Motor neuron (in vitro differentiated cells): ENCODE results near the gene PCDHGB3. TPM values are rescaled to one million over a fixed set of nuclear protein-coding genes. Genes with fewer than 3 reads are reported as not detected.
A peak's percentile ranks its signal among the peaks of the same experiment; 100 is the strongest.
"Not testable (repeated sequence)": the region's sequence is repeated elsewhere in the genome, so short reads cannot be mapped to it uniquely, and the experiment has no call there.

Source experiments
- ATAC-seq, 8 experiments: fragments of 200-7000 bp; cut with Tn5 transposase; replicated peaks in 6 of 8; 2 replicates each; pipeline ENCODE4 v1.8.0; 2021; ENCODE audit warnings: mild to moderate bottlenecking in 8 of 8, moderate library complexity in 8 of 8
- H3K27ac ChIP-seq, 2 donors: fragments of 250-450 bp; sonication (Bioruptor Pico); 2 replicates each; pipeline ENCODE4 v1.9.0; 2021; ENCODE audit warnings: antibody characterized with exemption in 2 of 2, mild to moderate bottlenecking in 2 of 2, moderate library complexity in 1 of 2
- H3K4me1 ChIP-seq, 2 donors: fragments of 250-450 bp; sonication (Bioruptor Pico); replicated peaks in 1 of 2; 2 replicates each; pipeline ENCODE4 v1.6.1; 2021; ENCODE audit warnings: antibody characterized with exemption in 2 of 2, mild to moderate bottlenecking in 2 of 2, moderate library complexity in 1 of 2
- H3K4me3 ChIP-seq, 5 donors: fragments of 250-450 bp; sonication (Bioruptor Pico); 2 replicates each; pipeline ENCODE4 v1.9.0; 2021; ENCODE audit warnings: antibody characterized with exemption in 5 of 5, mild to moderate bottlenecking in 5 of 5, moderate library complexity in 4 of 5
- WGBS, 10 experiments: fragments of 450-650 bp; shearing (Covaris generic); methylation state at CpG; one replicate each; pipeline ENCODE4 v1.0.0; 2022; 5-methylcytosine and 5-hydroxymethylcytosine counted together
- in situ Hi-C, 9 experiments: fragments of 400-800 bp; cut with MboI; loops; one replicate each; pipeline ENCODE4 v1.15.0; 2021; ENCODE audit warnings: low sequenced_read_pairs in 9 of 9, low pct_unique_long_range_greater_than_20kb in 2 of 9; ENCODE audit not compliant: unreplicated experiment in 9 of 9
- total RNA-seq, 8 experiments: library from RNA; unstranded; fragments of 300-600 nt; gene quantifications; 2 replicates each; pipeline versions ENCODE4 v1.2.3 to v1.2.4, GENCODE V29; 2022

PCDHGB3 gene
- total RNA-seq, 8 experiments from 2014 or later: 0.22 to 6.5 (median 0.59) TPM

DNA sequence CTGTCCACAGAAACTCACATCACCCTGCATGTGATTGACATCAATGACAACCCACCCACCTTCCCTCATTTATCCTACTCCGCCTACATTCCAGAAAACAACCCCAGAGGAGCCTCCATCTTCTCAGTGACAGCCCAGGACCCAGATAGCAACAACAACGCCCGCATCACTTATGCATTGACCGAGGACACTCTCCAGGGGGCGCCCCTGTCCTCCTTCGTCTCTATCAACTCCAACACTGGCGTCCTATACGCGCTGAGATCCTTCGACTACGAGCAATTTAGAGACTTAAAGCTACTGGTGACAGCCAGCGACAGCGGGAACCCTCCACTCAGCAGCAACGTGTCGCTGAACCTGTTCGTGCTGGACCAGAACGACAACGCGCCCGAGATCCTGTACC, 24.7 kb upstream of the PCDHGB3 start:
- whole genome bisulfite sequencing, 10 experiments: 83 to 100% methylated on average over 3 to 7 of the region's 20 CpGs; no CpG with 5 or more reads in 8 of the 10 experiments
- in situ Hi-C loops: no loop called here
- Histone ChIP-seq H3K27ac (no peak overlapping the region), H3K4me3 (no peak overlapping the region), H3K4me1 (no peaks in the 10 kb centered on the region)
- no peak for ATAC-seq

DNA sequence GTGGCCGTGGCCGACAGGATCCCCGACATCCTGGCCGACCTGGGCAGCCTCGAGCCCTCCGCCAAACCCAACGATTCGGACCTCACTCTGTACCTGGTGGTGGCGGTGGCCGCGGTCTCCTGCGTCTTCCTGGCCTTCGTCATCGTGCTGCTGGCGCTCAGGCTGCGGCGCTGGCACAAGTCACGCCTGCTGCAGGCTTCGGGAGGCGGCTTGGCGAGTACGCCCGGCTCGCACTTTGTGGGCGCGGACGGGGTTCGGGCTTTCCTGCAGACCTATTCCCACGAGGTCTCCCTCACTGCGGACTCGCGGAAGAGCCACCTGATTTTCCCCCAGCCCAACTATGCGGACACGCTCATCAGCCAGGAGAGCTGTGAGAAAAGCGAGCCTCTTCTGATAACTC, 24.0 kb upstream of the PCDHGB3 start:
- WGBS, 10 experiments: 89 to 100% methylated on average over 1 to 3 of the region's 35 CpGs; no CpG with 5 or more reads in 8 of the 10 experiments
- H3K4me1 ChIP-seq, in situ Hi-C loops, ATAC-seq, H3K4me3 ChIP-seq, H3K27ac ChIP-seq: not testable (repeated sequence)

DNA sequence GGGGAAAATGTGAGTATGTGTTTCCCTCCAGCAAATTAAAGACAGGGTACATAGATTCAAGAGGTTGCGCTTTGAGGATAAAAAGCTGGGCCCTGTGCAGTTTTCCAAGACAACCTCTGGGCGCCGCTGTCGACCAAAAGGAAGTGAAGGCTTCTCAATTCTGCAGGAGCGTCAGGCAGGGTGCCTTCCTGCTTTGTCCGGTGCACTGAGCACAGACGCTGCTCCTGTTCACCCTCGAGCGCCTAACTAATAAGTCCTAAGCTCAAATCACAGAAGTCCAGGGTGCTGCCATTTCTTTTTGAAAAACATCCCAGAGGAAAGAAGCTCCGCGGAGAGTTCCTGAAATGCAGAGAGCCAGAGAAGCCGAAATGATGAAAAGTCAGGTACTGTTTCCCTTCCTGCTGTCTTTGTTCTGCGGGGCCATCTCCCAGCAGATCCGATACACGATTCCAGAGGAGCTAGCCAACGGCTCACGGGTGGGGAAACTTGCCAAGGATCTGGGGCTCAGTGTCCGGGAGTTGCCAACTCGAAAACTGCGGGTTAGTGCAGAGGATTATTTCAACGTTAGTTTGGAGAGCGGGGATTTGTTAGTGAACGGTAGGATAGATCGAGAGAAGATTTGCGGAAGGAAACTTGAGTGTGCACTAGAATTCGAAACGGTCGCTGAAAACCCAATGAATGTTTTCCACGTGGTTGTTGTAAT, 20.0 kb upstream of the PCDHGB3 start, which contains the start of gene PCDHGB1:
TSS of gene PCDHGB1 (plus strand) at position 183 of the 703 bp plus-strand sequence. CDS start at position 345, 162 bp downstream.
- 20 to 95% (median 52%) methylated on average over 4 to 27 of the region's 29 CpGs; no CpG with 5 or more reads in 1 of the 10 experiments for WGBS, 10 experiments
- Histone ChIP-seq H3K4me3 (no peak within 1 kb of the TSS), H3K4me1 (no peaks in the 10 kb centered on the region), H3K27ac (no peak within 1 kb of the TSS)
- in situ Hi-C loops: no loop called here
- ATAC-seq: peak in 2 of 8 experiments; percentile 42 to 91

DNA sequence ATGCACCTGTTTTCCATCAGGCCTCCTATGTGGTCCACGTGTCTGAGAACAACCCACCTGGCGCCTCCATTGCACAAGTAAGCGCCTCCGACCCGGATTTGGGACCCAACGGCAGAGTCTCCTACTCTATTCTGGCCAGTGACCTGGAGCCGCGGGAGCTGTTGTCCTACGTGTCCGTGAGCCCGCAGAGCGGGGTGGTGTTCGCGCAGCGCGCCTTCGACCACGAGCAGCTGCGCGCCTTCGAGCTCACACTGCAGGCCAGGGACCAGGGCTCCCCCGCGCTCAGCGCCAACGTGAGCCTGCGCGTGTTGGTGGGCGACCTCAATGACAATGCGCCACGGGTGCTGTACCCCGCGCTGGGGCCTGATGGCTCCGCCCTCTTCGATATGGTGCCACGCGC, 18.5 kb upstream of the PCDHGB3 start:
- ATAC-seq: no peak
- Histone ChIP-seq H3K4me1 (no peaks in the 10 kb centered on the region), H3K27ac (no peak overlapping the region), H3K4me3 (no peak overlapping the region)
- 80 to 97% (median 93%) methylated on average over 1 to 10 of the region's 36 CpGs; no CpG with 5 or more reads in 7 of the 10 experiments for WGBS, 10 experiments
- in situ Hi-C loops: no loop called here

DNA sequence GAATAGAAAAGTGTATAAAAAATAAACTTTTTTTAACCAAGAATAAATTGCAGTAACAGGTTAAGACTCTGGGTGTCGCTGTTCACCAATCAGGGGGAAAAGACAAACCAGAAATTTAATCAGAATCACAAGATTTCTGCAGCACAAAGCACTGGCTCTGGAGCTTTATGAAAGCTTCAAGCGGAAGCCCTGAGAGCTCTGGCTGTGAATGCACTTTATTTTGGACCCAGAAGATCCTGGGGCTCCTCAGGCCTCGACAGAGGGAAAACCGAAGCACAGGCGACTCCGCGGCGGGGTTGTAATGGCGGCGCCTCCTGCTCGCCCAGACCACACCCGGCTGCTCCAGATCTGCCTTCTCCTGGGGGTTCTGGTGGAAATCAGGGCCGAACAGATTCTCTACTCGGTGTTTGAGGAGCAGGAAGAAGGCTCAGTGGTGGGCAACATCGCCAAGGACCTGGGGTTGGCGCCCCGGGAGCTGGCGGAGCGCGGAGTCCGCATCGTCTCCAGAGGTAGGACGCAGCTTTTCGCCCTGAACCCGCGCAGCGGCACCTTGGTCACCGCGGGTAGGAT, 15.1 kb upstream of the PCDHGB3 start, which contains the start of gene PCDHGA4:
TSS of gene PCDHGA4 (plus strand) at position 122 of the 570 bp plus-strand sequence. CDS start at position 209, 87 bp downstream.
- Histone ChIP-seq H3K4me1 (no peaks in the 10 kb centered on the region), H3K4me3 (no peak within 1 kb of the TSS), H3K27ac (no peak within 1 kb of the TSS)
- in situ Hi-C loops: no loop called here
- 0 to 90% (median 30%) methylated on average over 1 to 16 of the region's 29 CpGs; no CpG with 5 or more reads in 1 of the 10 experiments for WGBS, 10 experiments
- ATAC-seq: peak in 1 of 8 experiments; percentile 23

DNA sequence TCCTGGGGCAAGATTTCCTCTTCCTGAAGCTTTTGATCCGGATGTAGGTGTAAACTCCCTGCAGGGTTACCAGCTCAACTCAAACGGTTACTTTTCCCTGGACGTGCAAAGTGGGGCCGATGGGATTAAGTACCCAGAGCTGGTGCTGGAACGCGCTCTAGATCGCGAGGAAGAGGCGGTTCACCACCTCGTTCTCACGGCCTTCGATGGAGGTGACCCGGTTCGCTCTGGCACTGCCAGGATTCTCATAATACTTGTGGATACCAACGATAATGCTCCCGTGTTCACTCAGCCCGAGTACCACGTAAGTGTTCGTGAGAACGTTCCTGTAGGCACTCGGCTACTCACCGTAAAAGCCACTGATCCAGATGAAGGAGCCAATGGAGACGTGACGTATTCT, 14.4 kb upstream of the PCDHGB3 start:
- H3K27ac ChIP-seq: no peak overlapping the region
- no peak overlapping the region for H3K4me3 ChIP-seq
- H3K4me1 ChIP-seq: no peaks in the 10 kb centered on the region
- in situ Hi-C loops: no loop called here
- WGBS, 10 experiments: 47 to 100% (median 87%) methylated on average over 1 to 18 of the region's 24 CpGs; no CpG with 5 or more reads in 3 of the 10 experiments
- no peak for ATAC-seq

DNA sequence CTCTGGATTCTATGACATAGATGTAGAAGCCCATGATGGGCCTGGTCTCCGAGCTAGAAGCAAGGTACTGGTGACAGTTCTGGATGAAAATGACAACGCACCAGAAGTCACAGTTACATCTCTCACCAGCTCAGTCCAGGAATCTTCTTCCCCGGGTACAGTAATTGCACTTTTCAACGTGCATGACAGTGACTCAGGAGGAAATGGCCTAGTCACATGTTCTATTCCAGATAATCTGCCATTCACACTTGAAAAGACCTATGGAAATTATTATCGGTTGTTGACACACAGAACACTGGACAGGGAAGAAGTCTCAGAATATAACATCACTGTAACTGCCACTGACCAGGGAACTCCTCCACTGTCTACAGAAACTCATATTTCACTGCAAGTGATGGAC, 13.9 kb upstream of the PCDHGB3 start:
- Histone ChIP-seq H3K27ac (no peak overlapping the region), H3K4me3 (no peak overlapping the region), H3K4me1 (no peaks in the 10 kb centered on the region)
- ATAC-seq: no peak
- in situ Hi-C loops: no loop called here
- WGBS, 10 experiments: 34 to 92% (median 78%) methylated on average over 2 to 4 of the region's 5 CpGs; no CpG with 5 or more reads in 4 of the 10 experiments

DNA sequence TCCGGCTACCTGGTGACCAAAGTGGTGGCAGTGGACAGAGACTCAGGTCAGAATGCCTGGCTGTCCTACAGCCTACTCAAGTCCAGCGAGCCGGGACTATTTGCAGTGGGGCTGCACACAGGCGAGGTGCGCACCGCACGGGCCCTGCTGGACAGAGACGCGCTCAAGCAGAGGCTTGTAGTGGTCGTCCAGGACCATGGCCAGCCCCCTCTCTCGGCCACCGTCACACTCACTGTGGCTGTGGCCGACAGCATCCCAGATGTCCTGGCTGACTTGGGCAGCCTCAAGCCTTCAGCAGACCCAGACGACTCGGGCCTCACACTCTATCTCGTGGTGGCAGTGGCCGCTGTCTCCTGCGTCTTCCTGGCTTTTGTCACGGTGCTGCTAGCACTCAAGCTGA, 13.1 kb upstream of the PCDHGB3 start:
- ATAC-seq: no peak

DNA sequence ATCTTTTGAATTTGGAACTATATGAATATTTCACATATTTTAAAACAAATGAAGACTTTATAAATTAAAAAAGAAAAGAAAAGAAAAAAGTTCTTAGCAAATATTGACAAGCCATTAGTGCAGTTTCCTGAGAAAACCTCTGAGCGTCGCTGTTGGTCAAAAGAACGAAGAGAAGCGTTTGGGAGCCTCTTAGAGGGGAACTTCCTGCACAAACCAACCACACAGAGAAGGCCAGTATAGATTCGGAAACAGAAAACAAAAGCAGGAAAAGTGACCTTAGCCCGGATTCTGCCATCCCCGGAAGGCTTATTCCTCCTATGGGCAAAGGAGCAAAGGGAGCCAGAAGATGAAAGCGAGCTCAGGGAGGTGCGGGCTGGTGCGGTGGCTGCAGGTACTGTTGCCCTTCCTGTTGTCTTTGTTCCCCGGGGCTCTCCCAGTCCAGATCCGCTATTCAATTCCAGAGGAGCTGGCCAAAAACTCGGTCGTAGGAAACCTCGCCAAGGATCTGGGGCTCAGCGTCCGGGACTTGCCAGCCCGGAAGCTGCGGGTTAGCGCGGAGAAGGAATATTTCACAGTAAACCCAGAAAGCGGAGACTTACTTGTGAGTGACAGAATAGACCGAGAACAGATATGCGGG, 10.1 kb upstream of the PCDHGB3 start, which contains the start of gene PCDHGB2:
TSS of gene PCDHGB2 (plus strand) at position 205 of the 637 bp plus-strand sequence. CDS start at position 347, 142 bp downstream.
- in situ Hi-C loops: no loop called here
- no peak for ATAC-seq
- Histone ChIP-seq H3K4me3 (no peak within 1 kb of the TSS), H3K4me1 (no peaks in the 10 kb centered on the region), H3K27ac (no peak within 1 kb of the TSS)
- 3 to 92% (median 57%) methylated on average over 4 to 22 of the region's 24 CpGs for WGBS, 10 experiments

More for the DNA sequence above, 13.1 kb upstream of the PCDHGB3 start:
- H3K4me3 ChIP-seq: no peak overlapping the region
- in situ Hi-C loops: no loop called here
- H3K4me1 ChIP-seq: no peaks in the 10 kb centered on the region
- WGBS, 10 experiments: 51 to 90% methylated on average over 2 to 6 of the region's 19 CpGs; no CpG with 5 or more reads in 8 of the 10 experiments
- no peak overlapping the region for H3K27ac ChIP-seq

DNA sequence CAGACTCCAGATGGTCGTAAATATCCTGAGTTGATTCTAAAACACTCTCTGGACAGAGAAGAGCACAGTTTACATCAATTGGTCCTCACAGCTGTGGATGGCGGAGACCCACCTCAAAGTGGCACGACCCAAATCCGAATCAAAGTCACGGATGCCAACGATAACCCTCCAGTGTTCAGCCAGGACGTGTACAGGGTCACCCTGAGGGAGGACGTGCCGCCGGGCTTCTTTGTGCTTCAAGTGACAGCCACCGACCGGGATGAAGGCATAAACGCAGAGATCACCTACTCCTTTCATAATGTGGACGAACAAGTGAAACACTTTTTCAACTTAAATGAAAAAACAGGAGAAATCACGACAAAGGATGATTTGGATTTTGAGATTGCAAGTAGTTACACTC, 9.4 kb upstream of the PCDHGB3 start:
- Histone ChIP-seq H3K4me3 (no peak overlapping the region), H3K27ac (no peak overlapping the region), H3K4me1 (no peaks in the 10 kb centered on the region)
- in situ Hi-C loops: no loop called here
- WGBS, 10 experiments: 0 to 95% (median 84%) methylated on average over 1 to 15 of the region's 15 CpGs
- ATAC-seq: no peak

DNA sequence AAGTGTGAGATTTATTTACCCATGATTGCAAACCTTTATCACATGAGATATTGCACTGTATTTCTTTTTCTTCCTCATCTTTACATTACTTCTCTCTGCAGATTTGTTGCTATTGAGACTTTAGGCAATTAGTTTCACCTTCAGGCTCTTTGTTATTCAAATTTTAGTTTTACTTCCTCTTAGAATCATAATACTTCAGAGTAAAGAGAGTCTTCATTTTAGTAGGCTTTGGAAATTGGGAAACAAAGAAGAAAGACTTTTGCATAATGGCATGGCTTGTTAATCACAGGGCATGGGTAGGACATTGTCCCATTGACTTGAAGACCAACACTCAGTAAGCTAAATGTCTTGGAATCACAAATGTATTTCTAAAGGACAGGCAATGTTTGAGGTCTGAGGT, 7.3 kb upstream of the PCDHGB3 start:
- in situ Hi-C loops: no loop called here
- H3K4me3 ChIP-seq: no peak overlapping the region

DNA sequence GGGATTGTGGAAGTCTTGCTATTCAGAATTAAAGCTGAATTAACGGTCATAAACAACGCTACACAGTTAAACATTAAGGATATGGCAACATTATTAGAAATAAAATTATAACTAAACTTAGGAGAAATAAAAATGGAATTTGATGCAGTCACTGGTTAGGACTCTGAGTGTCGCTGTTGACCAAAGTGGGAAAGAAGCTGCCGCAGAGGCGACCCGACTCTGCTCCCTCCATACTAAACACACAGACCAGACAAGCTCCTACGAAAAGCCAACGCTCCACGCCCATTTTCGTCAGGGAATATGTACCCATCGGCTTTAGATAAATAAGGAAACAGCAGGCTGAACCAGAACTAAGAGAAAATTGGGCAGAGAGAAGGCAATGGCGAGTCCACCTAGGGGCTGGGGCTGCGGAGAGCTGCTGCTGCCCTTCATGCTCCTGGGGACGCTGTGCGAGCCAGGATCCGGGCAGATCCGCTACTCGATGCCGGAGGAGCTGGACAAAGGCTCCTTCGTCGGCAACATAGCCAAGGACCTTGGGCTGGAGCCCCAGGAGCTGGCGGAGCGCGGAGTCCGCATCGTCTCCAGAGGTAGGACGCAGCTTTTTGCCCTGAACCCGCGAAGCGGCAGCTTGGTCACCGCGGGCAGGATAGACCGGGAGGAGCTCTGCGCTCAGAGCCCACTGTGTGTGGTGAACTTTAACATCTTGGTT, 5.9 kb upstream of the PCDHGB3 start, which contains the start of gene PCDHGA5:
TSS of gene PCDHGA5 (plus strand) at position 211 of the 709 bp plus-strand sequence. CDS start at position 380, 169 bp downstream.
- H3K4me1 ChIP-seq: no peaks in the 10 kb centered on the region
- H3K27ac ChIP-seq: no peak within 1 kb of the TSS
- ATAC-seq: peak in 1 of 8 experiments; percentile 48
- 0 to 95% (median 90%) methylated on average over 3 to 29 of the region's 34 CpGs for WGBS, 10 experiments
- H3K4me3 ChIP-seq: no peak within 1 kb of the TSS
- in situ Hi-C loops: no loop called here

More for the DNA sequence above, 7.3 kb upstream of the PCDHGB3 start:
- ATAC-seq: no peak
- no peak overlapping the region for H3K27ac ChIP-seq
- no peaks in the 10 kb centered on the region for H3K4me1 ChIP-seq
